H1 (cell line): ENCODE data around the gene NKAIN2.

Source experiments
- SP1 ChIP-seq: IDR thresholded peaks from 2 replicates; pipeline ENCODE4 v1.6.1; 2011; ENCODE audit warnings: low read depth, low read length
- ZNF274 ChIP-seq: IDR thresholded peaks from 2 replicates; pipeline ENCODE4 v1.7.0; 2012; ENCODE audit warnings: low read length, borderline replicate concordance; ENCODE audit errors: extremely low read depth
- TF ChIP-seq, protein P1 (sequence below): IDR thresholded peaks from 2 replicates; pipeline ENCODE4 v1.6.1; 2012; ENCODE audit warnings: inconsistent platforms
- TF ChIP-seq, protein P2 (sequence below), 3 experiments: IDR thresholded peaks; 1 replicate in 2 of 3; 2 replicates in 1 of 3; pipeline versions ENCODE4 v1.5.1 to v1.6.1; 2011; ENCODE audit warnings: low read length in 3 of 3, mild to moderate bottlenecking in 3 of 3, inconsistent platforms in 2 of 3, low read depth in 1 of 3, moderate library complexity in 1 of 3; ENCODE audit not compliant: insufficient read depth in 1 of 3; ENCODE audit errors: control extremely low read depth in 1 of 3

DNA sequence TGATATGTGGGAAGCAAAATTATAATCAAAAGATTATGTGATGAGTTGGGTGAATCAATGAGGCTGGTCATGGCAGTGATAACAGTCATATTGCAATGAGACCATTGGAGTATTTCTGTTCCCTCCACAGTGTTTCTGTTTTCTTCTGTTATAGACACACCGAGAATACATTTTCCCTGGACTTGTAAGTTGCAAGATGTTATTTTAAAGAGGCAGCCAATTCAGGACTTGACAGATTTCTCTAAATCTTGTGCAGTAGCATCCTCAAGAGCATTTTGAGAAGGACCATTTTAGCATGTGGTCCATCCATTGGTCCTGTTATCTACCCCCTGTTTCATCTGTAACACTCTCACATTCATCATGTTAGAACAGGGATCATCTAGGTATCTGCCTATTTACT, 55.6 kb downstream of the NKAIN2 start:
- TF ChIP-seq ZNF274 (no peak), SP1 (no peak)
- TF ChIP-seq, protein P1, sequence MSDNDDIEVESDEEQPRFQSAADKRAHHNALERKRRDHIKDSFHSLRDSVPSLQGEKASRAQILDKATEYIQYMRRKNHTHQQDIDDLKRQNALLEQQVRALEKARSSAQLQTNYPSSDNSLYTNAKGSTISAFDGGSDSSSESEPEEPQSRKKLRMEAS: no peak
- TF ChIP-seq, protein P2, sequence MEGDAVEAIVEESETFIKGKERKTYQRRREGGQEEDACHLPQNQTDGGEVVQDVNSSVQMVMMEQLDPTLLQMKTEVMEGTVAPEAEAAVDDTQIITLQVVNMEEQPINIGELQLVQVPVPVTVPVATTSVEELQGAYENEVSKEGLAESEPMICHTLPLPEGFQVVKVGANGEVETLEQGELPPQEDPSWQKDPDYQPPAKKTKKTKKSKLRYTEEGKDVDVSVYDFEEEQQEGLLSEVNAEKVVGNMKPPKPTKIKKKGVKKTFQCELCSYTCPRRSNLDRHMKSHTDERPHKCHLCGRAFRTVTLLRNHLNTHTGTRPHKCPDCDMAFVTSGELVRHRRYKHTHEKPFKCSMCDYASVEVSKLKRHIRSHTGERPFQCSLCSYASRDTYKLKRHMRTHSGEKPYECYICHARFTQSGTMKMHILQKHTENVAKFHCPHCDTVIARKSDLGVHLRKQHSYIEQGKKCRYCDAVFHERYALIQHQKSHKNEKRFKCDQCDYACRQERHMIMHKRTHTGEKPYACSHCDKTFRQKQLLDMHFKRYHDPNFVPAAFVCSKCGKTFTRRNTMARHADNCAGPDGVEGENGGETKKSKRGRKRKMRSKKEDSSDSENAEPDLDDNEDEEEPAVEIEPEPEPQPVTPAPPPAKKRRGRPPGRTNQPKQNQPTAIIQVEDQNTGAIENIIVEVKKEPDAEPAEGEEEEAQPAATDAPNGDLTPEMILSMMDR (IDR thresholded peaks at IDR 0.05; ENCODE audit: control extremely low read depth in 1 of 3, insufficient read depth in 1 of 3, low read depth in 1 of 3, low read length in 3 of 3): no peak
